Measurements from ENCODE around the gene TTI1.
"Not testable (repeated sequence)": the region's sequence is repeated elsewhere in the genome, so short reads cannot be mapped to it uniquely, and the experiment has no call there.

Gene TTI1

GRCh38 chr20:37969949-37970855 lies 63.1 kb downstream of the TTI1 start:
- H3K27ac ChIP-seq, result no peak overlapping the region
- in situ Hi-C loops (cut with HindIII; ENCODE audit: low pct_ligation_motif_present, low sequenced_read_pairs), result no loop called here
- no peak overlapping the region for H3K4me3 ChIP-seq (ENCODE audit: low read depth, low read length)
- peaks cover 1% of the 10 kb centered on the region for H3K27me3 ChIP-seq (replicated peaks)
- no peak for TF ChIP-seq CTCF (IDR thresholded peaks at IDR 0.05; ENCODE audit: low read depth, low read length, missing control alignments)
- H3K36me3 ChIP-seq (replicated peaks), result no peaks in the 10 kb centered on the region
- no peak for DNase-seq

GRCh38 chr20:37968841-37969401 lies 64.3 kb downstream of the TTI1 start:
- in situ Hi-C loops (cut with HindIII; ENCODE audit: low pct_ligation_motif_present, low sequenced_read_pairs), result no loop called here
- peak; percentile 21 for DNase-seq
- H3K27me3 ChIP-seq (replicated peaks), result peaks cover 6% of the 10 kb centered on the region

GRCh38 chr20:37963483-37963882 lies 69.8 kb downstream of the TTI1 start:
- H3K4me3 ChIP-seq (ENCODE audit: low read depth, low read length); H3K36me3 ChIP-seq (replicated peaks); DNase-seq; H3K27ac ChIP-seq; H3K27me3 ChIP-seq (replicated peaks); in situ Hi-C loops (cut with HindIII; ENCODE audit: low pct_ligation_motif_present, low sequenced_read_pairs): not testable (repeated sequence)

More at GRCh38 chr20:37968841-37969401, 64.3 kb downstream of the TTI1 start:
- Histone ChIP-seq H3K36me3 (replicated peaks) (no peaks in the 10 kb centered on the region), H3K27ac (no peak overlapping the region), H3K4me3 (ENCODE audit: low read depth, low read length) (no peak overlapping the region)
- TF ChIP-seq CTCF (IDR thresholded peaks at IDR 0.05; ENCODE audit: low read depth, low read length, missing control alignments), result no peak

GRCh38 chr20:37961066-37961465 lies 72.2 kb downstream of the TTI1 start:
- peaks cover 11% of the 10 kb centered on the region for H3K27me3 ChIP-seq (replicated peaks)
- DNase-seq, result no peak
- no peak for TF ChIP-seq CTCF (IDR thresholded peaks at IDR 0.05; ENCODE audit: low read depth, low read length, missing control alignments)
- no peaks in the 10 kb centered on the region for H3K36me3 ChIP-seq (replicated peaks)
- no peak overlapping the region for H3K4me3 ChIP-seq (ENCODE audit: low read depth, low read length)
- in situ Hi-C loops (cut with HindIII; ENCODE audit: low pct_ligation_motif_present, low sequenced_read_pairs), result no loop called here
- H3K27ac ChIP-seq, result no peak overlapping the region

GRCh38 chr20:37958856-37959520 lies 74.3 kb downstream of the TTI1 start:
- in situ Hi-C loops (cut with HindIII; ENCODE audit: low pct_ligation_motif_present, low sequenced_read_pairs), result no loop called here
- no peak for DNase-seq
- Histone ChIP-seq H3K4me3 (ENCODE audit: low read depth, low read length) (no peak overlapping the region), H3K27me3 (replicated peaks) (peaks cover 10% of the 10 kb centered on the region), H3K36me3 (replicated peaks) (no peaks in the 10 kb centered on the region), H3K27ac (no peak overlapping the region)
- TF ChIP-seq CTCF (IDR thresholded peaks at IDR 0.05; ENCODE audit: low read depth, low read length, missing control alignments), result no peak

GRCh38 chr20:37956107-37956585 lies 77.1 kb downstream of the TTI1 start:
- Histone ChIP-seq H3K27me3 (replicated peaks) (peaks cover 10% of the 10 kb centered on the region), H3K27ac (no peak overlapping the region), H3K36me3 (replicated peaks) (no peaks in the 10 kb centered on the region), H3K4me3 (ENCODE audit: low read depth, low read length) (no peak overlapping the region)
- no peak for TF ChIP-seq CTCF (IDR thresholded peaks at IDR 0.05; ENCODE audit: low read depth, low read length, missing control alignments)
- in situ Hi-C loops (cut with HindIII; ENCODE audit: low pct_ligation_motif_present, low sequenced_read_pairs), result no loop called here
- no peak for DNase-seq
